GM12865 (cell line): Measurements from ENCODE around the gene ERCC1.
"Not testable (repeated sequence)": the region's sequence is repeated elsewhere in the genome, so short reads cannot be mapped to it uniquely, and the experiment has no call there.

ENCODE experiments used
- DNase-seq: peaks from one replicate; pipeline ENCODE4 v3.0.0; 2010; ENCODE audit warnings: low read depth
- H3K4me3 ChIP-seq: 2 replicates; pipeline ENCODE4 v1.5.1; 2011; ENCODE audit warnings: mild to moderate bottlenecking, low read depth, low read length, control low read depth
- TF ChIP-seq, protein P1 (sequence below): IDR thresholded peaks from 2 replicates; pipeline ENCODE4 v1.5.1; 2011; ENCODE audit warnings: low read length, control low read depth, low read depth, inconsistent platforms; ENCODE audit not compliant: insufficient read depth; ENCODE audit errors: missing control alignments

The ERCC1 gene

DNA sequence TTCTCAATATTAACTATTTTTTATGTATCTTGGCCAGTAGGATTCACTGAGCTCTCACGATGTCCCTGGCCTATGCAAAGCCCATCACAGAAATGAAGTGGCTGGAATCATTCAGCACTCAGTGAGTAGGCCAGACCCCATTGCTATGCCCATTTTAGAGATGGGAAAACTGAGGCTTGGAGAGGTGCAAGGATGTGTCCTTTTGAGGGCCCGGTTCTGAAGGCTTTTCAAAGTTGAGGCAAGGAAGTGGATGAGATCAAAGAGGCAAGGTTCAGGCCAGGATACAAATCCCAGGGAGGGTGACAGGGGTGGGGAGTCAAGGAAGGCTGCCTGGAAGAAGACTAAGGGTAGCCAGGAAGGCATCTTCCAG lies 18.7 kb upstream of the ERCC1 start:
- TF ChIP-seq, protein P1, sequence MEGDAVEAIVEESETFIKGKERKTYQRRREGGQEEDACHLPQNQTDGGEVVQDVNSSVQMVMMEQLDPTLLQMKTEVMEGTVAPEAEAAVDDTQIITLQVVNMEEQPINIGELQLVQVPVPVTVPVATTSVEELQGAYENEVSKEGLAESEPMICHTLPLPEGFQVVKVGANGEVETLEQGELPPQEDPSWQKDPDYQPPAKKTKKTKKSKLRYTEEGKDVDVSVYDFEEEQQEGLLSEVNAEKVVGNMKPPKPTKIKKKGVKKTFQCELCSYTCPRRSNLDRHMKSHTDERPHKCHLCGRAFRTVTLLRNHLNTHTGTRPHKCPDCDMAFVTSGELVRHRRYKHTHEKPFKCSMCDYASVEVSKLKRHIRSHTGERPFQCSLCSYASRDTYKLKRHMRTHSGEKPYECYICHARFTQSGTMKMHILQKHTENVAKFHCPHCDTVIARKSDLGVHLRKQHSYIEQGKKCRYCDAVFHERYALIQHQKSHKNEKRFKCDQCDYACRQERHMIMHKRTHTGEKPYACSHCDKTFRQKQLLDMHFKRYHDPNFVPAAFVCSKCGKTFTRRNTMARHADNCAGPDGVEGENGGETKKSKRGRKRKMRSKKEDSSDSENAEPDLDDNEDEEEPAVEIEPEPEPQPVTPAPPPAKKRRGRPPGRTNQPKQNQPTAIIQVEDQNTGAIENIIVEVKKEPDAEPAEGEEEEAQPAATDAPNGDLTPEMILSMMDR, result no peak
- no peak overlapping the region for H3K4me3 ChIP-seq
- no peak for DNase-seq

- TF ChIP-seq, protein P1, result no peak
- DNase-seq, result no peak
- H3K4me3 ChIP-seq, result no peak overlapping the region
These were observed 17.3 kb upstream of the ERCC1 start for GRCh38 chr19:45440873-45441654.

DNA sequence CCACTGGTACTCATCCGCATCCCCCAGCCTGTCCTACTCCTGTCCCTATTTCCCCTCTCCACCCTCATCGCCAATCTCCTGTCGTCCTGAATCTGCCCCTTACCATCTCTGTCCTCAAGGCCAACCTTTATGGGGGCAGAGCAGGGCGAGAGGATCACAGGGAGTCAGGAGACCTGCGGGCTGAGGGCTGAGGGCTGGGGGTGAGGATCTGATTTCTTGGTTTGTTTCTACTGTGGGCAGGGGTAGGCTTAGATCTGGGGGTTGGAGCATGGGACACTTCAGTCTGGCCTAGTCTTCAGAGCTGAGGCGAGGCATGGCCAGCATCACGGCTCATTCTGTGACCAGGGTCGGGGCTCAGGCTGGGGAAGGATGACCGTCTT lies 16.5 kb upstream of the ERCC1 start:
- DNase-seq, result no peak
- TF ChIP-seq, protein P1, result no peak
- peak overlapping the region; percentile 55 for H3K4me3 ChIP-seq

GRCh38 chr19:45439569-45440258 lies 16.0 kb upstream of the ERCC1 start:
- H3K4me3 ChIP-seq, result peak overlapping the region; percentile 55
- DNase-seq, result peak; percentile 95
- TF ChIP-seq, protein P1, result peak; percentile 92

DNA sequence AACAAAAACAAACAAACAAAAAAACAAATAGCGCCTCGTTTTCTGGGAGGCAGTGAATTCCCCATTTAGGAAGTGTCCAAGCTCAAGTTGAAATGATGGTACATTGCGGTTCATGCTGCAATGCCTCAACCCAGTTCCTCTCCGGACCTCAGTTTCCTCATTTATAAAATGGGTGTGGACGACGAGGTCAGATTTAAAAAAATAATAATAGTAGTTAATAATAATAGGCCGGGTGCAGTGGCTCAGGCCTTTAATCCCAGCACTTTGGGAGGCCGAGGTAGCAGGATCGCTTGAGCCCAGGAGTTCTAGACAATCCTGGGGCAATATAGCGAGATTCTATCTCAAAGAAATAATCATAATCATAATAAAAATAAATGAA lies 15.5 kb upstream of the ERCC1 start:
- H3K4me3 ChIP-seq, result peak overlapping the region; percentile 55
- DNase-seq, result no peak
- TF ChIP-seq, protein P1, result no peak

GRCh38 chr19:45437328-45437727 lies 13.6 kb upstream of the ERCC1 start:
- DNase-seq, result no peak
- TF ChIP-seq, protein P1, result no peak
- no peak overlapping the region for H3K4me3 ChIP-seq

DNA sequence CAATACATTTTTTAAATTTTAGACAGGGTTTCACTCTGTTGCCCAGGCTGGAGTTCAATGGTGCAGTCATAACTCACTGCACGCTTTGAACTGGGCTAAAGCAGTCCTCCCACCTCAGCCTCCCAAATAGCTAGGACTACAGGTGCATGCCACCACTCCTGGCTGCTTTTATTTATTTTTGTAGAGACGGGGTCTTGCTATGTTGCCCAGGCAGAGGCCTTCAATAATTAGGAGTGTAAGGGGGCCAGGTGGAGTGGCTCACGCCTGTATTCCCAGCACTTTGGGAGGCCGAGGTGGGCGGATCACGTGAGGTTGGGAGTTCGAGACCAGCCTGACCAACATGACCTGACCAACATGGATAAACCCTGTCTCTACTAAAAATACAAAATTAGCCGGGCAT lies 8.8 kb upstream of the ERCC1 start:
- not testable (repeated sequence) for DNase-seq, H3K4me3 ChIP-seq

- not testable (repeated sequence) for DNase-seq, H3K4me3 ChIP-seq
These were observed 7.3 kb upstream of the ERCC1 start for GRCh38 chr19:45431008-45431407.

GRCh38 chr19:45429896-45430295 lies 6.2 kb upstream of the ERCC1 start:
- not testable (repeated sequence) for H3K4me3 ChIP-seq, DNase-seq
